COLO668 (cell line): ENCODE measurements around the gene ATF7IP2.
"Not testable (repeated sequence)": the region's sequence is repeated elsewhere in the genome, so short reads cannot be mapped to it uniquely, and the experiment has no call there.

ENCODE experiments used
- DNase-seq: peaks from one replicate; lab custom pipeline; 2025; ENCODE audit not compliant: unreplicated experiment; lab: John Stamatoyannopoulos, UW

The ATF7IP2 gene

DNA sequence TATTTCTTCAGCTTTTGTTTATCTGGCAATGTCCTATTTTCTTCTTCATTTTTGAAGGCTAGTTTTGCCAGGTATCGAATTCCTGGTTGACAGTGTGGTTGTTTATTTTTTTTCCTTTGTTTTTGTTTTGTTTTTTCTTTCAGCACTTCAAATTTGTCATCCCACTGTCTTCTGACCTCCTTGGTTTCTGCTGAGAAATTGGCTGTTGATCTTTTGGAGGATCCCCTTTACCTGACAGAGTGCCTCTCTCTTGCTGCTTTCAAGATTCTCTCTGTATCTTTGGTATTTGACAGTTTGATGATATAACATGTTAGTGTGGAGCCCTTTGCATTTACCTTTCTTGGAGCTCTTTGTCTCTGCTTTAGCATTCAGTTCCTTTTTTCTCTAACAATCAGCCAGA lies 9.6 kb upstream of the ATF7IP2 start:
- DNase-seq: no peak

DNA sequence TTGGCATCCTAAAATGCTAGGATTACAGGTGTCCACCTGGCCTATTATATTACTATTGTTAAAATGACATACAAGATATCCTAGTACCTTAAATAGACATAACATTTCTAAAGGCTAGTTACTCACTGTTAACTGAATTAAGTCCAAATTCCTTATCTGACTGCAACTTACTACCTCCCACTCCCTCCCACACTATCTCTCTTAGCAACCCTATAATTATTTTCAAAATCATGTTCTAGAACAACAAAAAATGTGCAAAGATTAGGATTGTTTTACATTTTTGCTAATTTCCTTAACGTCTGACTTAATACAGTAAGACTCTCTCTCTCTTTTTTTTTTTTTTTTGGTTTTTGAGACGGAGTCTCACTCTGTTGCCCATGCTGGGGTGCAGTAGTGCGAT lies 2.2 kb upstream of the ATF7IP2 start:
- no peak for DNase-seq

DNA sequence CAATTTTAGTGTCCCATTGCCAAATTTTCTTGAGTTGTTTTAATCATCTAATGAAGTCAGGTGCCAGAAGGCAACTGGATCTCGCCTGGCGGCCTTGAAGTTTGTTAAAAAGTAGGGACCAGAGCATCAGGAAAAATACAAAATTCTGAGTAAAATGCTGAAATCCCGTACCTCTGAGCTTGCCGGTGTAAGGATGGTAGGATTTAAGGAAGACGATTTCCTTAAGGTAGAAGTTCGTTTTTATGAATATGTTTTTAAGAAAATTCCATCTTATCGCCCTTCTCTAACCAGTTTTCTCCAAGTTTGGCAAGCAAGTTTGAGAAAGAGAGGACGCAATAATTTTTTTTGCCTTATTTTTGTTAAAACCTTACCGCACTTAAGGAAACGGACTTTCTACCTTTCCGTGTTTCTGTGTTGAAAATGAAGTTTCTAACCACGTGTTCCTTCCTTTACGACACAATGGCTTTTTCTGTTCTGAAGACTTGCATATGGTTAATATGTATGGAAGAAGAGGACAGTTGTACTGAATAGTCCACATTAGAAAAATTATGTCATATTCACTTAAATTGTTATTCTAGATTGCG lies 748 bp downstream of the ATF7IP2 start:
- no peak for DNase-seq

DNA sequence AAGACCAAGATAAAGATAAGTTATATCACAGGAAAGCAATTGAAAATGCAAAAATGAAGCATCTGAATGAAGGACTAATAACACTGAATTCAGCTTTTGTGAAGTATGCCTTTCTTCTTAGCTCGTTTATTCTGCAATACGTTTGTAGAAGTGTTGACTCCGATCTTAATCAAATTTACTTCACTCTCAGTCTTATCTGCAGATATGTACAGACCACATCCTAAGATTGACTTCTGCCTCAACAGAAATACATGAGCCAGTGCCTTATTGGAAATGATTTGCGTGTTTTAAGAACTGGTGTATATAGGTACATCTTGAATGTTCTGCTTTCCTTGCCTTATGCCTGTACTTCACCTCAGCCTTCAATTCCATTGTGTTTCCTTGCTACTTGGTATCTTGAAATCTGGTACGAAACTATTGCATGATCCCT lies 1.3 kb downstream of the ATF7IP2 start:
- DNase-seq: no peak

DNA sequence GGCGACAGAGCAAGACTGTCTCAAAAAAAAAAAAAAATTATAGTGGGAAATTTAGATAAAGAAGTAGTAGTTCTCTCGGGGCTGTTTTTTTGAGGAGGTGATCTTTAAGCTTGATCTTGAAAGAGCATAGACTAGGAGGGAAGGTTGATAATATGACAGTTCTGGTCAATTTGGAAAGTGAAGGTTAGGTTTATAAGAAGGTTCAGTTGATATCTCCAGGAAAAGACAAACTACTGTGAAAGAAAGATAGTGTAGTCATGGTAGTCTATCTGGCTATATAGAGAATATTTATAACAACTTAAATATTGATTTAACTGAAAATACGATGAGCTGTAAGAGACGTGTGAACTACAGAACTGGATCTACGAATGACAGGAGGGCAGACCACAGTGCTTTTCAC lies 3.1 kb downstream of the ATF7IP2 start:
- DNase-seq: no peak

DNA sequence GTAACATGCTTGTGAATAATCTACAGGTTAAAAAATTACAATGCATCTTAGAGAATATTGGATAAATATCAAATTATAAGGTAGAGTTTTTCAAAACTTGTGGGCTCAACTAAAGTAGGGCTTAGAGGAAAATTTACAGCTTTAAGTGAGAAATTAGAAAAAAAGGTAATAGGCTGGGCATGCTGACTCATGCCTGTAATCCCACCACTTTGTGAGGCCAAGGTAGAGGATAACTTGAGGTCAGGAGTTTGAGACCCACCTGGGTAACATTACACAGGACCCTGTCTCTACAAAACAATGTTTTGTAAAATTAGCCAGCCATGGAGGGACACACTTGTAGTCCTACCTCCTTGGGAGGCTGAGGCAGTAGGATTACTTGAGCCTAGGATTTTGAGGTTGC lies 4.5 kb downstream of the ATF7IP2 start:
- DNase-seq: no peak

DNA sequence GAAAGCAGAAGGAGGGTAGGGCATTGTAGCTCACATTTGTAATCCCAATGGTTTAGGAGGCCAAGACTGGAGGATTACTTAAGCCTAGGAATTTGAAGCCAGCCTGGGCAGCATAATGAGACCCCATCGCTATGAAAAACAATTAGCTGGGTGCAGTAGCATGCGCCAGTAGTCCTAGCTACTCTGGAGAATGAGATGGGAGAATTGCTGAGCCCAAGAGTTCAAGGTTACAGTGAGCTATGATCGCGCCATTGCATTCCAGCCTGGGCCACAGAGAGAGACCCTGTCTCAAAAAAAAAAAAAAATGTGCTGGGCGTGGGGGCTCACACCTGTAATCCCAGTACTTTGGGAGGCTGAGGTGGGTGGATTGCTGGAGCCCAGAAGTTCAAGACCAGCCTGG lies 5.0 kb downstream of the ATF7IP2 start:
- DNase-seq: no peak

DNA sequence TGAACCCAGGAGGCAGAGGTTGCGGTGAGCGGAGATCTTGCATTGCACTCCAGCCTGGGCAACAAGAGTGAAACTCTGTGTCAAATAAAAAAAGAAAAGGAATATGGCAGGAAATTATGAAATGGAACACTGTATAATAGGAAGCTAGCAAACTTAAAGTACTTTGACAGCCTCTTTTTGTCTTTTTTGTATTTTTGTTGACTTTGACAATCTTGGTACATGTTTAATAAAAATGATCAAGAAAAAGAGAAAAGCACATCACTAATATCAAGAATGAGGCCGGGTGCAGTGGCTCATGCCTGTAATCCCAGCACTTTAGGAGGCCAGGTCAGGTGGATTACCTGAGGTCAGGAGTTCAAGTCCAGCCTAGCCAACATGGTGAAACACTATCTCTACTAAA lies 5.5 kb downstream of the ATF7IP2 start:
- no peak for DNase-seq

DNA sequence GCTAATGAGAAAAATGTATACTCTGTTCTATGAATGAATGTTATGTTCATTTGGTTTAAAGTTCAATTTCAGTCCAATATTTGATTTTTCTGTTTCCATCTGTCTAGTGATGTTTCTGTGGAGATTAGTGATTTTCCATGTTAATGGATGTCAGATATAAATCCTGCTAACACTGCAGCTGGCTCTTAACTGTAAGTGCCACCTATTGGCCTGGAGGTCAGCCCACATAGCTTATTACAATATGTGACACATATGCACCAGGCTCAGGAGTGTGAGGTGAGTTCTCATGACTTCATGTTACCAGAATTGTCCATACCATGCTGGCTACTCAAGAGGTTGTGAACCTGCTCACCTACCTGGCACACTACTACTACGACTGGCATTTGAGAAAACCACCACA lies 17.1 kb downstream of the ATF7IP2 start:
- no peak for DNase-seq

DNA sequence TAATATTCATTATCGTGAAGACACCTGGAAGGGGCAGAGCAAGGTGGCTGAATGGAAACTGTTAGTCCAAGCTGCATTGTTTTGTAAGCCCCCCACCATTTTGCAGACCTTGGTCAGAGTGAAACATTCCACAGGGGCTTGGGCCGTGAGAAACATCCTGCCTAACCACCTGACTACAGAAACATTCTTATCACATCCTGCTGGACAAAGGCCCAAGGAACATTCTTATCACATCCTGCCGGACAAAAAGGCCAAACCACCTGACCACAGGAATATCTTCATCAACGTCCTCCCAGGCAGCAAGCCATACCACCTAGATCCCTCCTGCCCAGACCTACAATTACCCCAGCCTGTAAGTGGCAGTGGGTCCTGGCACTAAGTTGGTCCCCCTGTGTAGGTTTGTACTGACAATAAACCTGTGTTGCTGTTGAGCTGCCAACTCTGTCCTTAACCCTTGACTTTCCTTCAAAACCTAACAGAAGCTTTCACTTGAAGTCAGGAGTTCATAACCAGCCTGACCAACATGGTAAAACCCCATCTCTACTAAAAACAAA lies 19.6 kb downstream of the ATF7IP2 start:
- no peak for DNase-seq

DNA sequence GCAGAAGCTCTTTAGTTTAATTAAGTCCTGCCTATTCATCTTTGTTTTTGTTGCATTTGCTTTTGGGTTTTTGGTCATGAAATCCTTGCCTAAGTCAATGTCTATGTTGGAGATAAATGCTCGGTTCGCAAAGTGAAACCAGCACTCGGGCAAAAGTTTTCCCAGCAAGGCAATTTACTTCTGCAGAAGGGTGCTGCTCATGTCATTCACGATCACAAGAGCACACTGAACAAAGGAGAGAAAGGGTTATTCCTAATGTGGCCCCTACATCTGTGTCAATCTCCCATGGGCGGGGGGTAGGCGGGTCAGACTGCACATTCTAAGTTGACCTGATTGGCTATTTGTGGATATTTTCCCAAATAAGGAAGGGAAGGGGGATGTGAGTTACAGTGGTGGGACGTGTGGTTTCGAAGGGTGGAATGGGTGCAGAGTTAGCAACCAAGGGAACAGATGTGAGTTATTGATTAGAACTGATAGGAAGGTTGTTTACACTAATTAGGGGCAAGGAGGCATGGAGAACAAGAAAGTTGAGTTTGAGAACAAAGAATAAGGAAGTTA lies 23.0 kb downstream of the ATF7IP2 start:
- no peak for DNase-seq

DNA sequence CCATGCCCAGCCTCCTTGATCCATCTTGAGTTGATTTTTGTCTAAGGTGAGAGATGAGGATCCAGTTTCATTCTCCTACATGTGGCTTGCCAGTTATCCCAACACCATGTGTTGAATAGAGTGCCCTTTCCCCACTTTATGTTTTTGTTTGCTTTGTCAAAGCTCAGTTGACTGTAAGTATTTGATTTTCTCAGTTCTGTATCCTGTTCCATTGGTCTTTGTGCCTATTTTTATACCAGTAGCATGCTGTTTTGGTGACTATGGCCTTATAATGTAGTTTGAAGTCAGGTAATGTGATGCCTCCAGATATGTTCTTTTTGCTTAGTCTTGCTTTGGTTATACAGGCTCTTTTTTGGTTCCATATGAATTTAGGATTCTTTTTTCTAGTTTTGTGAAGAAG lies 23.9 kb downstream of the ATF7IP2 start:
- DNase-seq: not testable (repeated sequence)

DNA sequence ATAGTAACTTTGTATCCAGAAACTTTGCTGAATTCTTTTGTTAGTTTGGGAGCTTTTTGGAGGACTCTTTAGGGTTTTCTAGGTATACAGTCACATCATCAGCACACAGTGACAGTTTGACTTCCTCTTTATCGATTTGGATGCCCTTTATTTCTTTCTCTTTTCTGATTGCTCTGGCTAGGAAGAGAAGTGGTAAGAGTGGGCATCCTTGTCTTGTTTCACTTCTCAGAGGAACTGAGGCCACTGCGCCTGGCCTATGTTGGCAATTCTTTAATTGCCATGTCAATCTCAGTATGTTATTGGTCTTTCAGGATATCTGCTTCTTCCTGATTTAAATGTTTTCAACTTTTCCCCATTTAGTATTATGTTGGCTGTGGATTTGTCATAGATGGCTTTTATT lies 24.6 kb downstream of the ATF7IP2 start:
- DNase-seq: no peak

DNA sequence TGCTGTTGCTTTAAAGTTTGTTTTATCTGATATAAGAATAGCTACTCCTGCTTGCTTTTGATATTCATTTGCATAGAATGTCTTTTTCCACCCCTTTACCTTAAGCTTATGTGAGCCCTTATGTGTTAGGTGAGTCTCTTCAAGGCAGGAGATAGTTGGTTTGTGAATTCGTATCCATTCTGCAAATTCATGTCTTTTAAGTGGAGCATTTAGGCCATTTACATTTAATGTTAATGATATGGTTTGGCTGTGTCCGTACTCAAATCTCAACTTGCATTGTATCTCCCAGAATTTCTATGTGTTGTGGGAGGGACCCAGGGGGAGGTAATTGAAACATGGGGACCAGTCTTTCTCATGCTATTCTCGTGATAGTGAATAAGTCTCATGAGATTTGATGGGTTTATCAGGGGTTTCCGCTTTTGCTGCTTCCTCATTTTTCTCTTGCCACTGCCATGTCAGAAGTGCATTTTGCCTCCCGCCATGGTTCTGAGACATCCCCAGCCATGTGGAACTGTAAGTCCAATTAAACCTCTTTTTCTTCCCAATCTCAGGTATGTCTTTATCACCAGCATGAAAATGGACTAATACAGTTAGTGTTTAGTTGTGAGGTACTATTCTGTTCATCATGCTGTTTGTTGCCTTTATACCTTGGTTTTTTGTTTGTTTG lies 27.2 kb downstream of the ATF7IP2 start:
- DNase-seq: no peak

DNA sequence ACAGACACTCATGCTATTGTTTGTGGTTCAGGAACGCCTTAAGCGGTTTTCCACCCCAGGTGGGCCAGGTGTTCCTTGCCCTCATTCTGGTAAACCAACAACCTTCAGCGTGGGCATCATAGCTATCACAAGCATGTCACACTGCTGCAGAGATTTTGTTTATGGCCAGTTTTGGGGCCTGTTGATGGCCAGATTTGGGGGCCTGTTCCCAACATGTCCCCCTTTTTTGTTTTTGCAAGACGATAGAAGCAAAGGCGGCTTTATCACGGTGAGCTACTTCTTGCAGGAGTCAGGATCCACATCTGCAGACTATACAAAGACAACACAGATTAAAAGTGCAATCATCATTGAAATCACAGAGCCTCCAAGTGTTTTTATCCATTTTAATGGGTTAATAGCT lies 32.3 kb downstream of the ATF7IP2 start:
- not testable (repeated sequence) for DNase-seq

DNA sequence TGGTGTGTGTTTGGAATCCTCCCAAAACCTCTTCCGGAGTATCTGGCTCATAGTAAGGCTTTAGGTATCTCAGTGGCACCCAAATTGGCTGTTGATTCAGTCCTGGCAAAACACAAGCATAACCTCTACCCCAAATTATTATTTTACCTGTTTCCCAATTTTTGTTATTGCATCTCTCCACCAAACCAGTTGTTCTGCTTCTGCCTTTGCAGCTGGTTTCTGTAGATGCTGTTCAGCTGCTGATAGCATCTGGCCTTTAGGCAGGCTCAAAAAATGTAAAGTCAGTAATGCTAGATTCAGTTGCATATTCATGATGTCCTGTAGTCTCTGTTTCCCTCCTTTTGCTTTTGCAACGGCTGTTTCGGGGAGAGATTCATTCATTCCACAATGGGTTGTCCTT lies 33.8 kb downstream of the ATF7IP2 start:
- no peak for DNase-seq

DNA sequence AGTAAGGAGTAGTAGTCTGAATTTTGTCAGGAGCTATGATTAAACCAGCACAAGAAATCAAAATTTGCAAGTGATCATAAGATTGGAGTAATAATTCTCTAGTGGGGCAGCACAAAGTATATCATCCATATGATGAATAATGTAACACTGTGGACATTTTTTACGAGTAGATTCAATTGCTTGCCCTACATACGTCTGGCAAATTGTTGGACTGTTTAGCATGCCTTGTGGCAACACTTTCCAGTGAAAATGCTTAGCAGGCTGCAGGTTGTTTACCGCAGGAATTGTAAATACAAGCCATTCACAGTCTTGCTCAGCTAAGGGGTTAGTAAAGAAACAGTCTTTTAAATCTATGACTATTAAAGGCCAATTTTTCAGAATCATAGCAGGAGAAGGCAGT lies 35.7 kb downstream of the ATF7IP2 start:
- DNase-seq: no peak

DNA sequence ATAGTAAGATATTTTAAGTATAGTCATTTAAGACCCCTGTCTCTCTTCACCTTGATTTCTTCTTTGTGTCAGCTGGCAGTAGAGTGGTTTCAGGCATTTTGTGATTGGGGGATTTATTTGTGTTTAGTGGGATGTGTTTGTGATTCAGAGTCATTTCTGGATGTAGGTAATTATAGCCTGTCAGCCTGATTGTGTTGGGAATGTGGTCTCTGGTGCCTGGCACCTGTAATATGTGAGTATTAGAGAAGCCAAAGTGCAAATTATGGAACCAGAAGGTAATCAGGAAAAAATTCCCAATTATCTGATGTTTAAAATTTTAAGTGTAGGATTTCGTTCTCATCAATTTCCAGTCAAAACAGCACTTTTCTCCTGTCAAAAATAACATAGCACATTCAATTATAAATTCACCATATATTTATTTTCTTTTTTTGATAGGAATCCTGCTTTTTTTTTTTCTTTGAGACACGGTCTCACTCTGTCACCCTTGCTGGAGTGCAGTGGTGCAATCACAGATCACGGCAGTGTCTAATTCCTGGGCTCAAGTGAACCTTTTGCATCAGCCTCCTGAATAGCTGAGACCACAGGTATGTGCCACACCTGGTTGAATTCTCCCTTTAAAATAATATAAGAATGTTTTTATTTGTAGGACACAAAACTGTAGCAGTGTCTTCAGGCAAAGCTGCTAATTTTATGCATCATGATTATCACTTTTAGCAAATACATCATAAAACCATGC lies 42.7 kb downstream of the ATF7IP2 start:
- no peak for DNase-seq

DNA sequence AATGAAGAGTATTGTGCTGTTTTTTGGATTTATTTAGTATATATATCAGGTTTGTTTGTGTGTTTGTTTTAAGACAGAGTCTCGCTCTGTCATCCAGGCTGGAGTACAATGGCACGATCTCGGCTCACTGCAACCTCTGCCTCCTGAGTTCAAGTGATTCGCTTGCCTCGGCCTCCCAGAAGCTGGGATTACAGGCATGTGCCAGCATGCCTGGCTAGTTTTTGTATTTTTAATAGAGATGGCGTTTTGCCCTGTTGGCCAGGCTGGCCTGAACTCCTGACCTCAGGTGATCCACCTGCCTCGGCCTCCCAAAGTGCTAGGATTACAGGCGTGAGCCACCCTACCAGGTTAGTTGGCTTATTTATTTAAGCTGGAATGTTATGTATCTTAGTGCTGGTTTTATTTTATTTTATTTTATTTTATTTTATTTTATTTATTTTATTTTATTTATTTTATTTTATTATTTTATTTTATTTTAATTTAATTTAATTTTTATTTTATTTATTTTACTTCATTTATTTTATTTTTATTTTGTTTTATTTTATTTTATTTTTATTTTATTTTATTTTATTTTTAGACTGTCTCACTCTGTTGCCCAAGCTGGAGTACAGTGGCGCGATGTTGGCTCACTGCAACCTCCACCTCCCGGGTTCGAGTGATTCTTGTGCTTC lies 43.6 kb downstream of the ATF7IP2 start:
- DNase-seq: not testable (repeated sequence)

DNA sequence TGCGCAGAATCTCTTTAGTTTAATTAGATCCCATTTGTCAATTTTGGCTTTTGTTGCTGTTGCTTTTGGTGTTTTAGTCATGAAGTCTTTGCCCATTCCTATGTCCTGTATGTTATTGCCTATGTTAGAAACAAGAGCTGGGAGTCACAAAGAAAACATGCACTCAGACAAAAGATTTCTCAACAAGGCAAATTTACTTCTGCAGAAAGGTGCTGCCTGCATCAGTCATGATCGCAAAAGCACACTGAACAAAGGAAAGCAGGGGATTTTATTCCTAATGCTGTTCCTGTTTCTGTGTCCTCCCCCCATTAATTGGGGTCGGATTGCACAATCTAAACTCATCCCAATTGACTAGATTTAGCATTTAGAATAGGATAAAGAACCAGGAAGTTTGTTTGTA lies 55.9 kb downstream of the ATF7IP2 start:
- DNase-seq: no peak

DNA sequence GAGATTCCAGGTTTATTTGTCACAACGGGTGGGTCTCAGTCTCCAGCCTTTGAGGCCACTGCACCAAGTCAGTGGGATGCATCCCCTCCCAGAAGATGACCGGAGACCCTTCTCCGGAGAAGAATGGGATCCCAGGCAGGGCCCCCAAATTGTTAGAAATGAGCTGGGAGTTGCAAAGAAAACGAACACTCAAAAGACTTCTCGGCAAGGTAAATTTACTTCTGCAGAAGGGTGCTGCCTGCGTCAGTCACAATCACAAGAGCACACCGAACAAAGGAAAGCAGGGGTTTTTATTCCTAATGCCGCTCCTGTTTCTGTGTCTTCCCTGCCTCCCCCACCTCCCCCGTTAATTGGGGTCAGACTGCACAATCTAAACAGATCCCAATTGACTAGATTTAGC lies 61.4 kb downstream of the ATF7IP2 start:
- no peak for DNase-seq
